ENCODE results near the gene ADD1. TPM values are rescaled to one million over a fixed set of nuclear protein-coding genes. Genes with fewer than 3 reads are reported as not detected.

Gene ADD1
- total and polyA plus RNA-seq, 2 of the 13 experiments (the other 11 are each of a cell fraction or from before 2014, with no cell fraction given), result 73.9 to 122 TPM

DNA sequence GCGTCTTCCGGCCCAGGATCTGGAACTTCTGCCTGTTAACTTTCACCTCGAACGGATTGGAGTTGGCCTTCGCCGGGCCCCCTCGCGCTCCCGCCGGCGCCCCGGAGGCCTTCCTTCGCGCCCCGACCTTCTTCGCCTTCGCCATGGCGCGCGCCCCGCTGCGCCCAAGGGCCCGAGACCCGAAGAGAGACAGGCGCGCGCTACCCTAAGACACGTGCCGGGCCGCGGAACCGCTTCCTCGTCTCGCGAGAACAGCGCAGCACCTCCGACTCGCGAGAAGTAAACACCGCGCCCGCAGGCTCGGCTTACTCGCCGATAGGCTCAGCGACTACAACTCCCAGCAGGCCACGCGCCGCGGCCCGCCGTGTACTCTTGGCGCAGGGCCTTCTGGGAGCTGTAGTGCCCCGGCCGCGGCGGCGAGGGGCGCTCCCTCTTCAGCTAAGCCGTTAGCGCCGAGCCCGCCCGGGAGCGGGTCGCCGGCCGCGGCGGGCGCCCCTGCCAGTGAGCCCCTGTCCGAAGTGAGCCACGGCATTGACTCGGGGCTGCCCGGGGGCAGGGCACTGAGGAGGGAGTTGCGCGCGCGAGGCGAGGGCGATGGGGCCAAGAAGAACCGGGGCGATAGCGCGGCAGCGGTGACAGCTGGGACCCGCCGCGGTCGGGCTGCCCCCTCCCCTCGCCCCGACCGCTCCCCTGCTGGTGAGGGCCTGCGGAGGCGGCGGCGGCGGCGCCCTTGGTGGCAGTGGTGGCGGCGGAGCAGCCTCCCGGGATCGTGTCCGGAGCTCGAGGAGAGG is 119.7 kb downstream of the ADD1 start, which contains the start of the genes GRK4 and NOP14 (continued):
- TF ChIP-seq, protein P1, sequence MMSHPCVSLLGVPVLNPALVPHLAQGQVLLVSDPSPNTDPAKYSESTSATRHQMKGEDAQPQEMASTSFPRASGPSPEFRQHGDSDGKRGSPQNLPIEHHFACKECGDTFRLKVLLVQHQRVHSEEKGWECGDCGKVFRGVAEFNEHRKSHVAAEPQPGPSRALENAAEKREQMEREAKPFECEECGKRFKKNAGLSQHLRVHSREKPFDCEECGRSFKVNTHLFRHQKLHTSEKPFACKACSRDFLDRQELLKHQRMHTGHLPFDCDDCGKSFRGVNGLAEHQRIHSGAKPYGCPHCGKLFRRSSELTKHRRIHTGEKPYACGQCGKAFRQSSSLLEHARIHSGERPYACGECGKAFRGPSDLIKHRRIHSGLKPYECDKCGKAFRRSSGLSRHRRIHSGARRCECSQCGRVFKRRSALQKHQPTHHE (CRISPR knock-in tag; IDR thresholded peaks at IDR 0.05; ENCODE audit: borderline replicate concordance), result peak; percentile 86; the same call in 1 of the 2 replicates
- TF ChIP-seq ZNF136 (CRISPR knock-in tag; IDR thresholded peaks at IDR 0.05; ENCODE audit: low read depth) (no peak), ZNF616 (CRISPR knock-in tag; IDR thresholded peaks at IDR 0.05; ENCODE audit: low read depth) (peak; percentile 96), PHF8 (CRISPR knock-in tag; IDR thresholded peaks at IDR 0.05) (peak; percentile 98), MZF1 (CRISPR knock-in tag; IDR thresholded peaks at IDR 0.05; ENCODE audit: borderline replicate concordance) (no peak), KDM5B (CRISPR knock-in tag; IDR thresholded peaks at IDR 0.05; ENCODE audit: borderline replicate concordance) (peak; percentile 98), ZNF891 (CRISPR knock-in tag; IDR thresholded peaks at IDR 0.05) (peak; percentile 93), MLLT10 (CRISPR knock-in tag; IDR thresholded peaks at IDR 0.05) (no peak), HMGA1 (CRISPR knock-in tag; conservative IDR thresholded peaks at IDR 0.05) (no peak), TRIM24 (CRISPR knock-in tag; IDR thresholded peaks at IDR 0.05) (0 out of 2 replicates have a peak, but pooled peaks have one; percentile 29), ATRX (CRISPR knock-in tag; IDR thresholded peaks at IDR 0.05; ENCODE audit: borderline replicate concordance) (no peak), ZNF549 (CRISPR knock-in tag; IDR thresholded peaks at IDR 0.05) (no peak), NR3C1 (CRISPR knock-in tag; IDR thresholded peaks at IDR 0.05) (no peak), SMAD1 (CRISPR knock-in tag; IDR thresholded peaks at IDR 0.05; ENCODE audit: borderline replicate concordance, low read depth) (peak; percentile 40; the same call in 1 of the 2 replicates), PBX2 (CRISPR knock-in tag; IDR thresholded peaks at IDR 0.05) (no peak)
- TF ChIP-seq, protein P2, sequence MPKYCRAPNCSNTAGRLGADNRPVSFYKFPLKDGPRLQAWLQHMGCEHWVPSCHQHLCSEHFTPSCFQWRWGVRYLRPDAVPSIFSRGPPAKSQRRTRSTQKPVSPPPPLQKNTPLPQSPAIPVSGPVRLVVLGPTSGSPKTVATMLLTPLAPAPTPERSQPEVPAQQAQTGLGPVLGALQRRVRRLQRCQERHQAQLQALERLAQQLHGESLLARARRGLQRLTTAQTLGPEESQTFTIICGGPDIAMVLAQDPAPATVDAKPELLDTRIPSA (CRISPR knock-in tag; IDR thresholded peaks at IDR 0.05; ENCODE audit: borderline replicate concordance), result 0 out of 2 replicates have a peak, but pooled peaks have one; percentile 86
- TF ChIP-seq, protein P3, sequence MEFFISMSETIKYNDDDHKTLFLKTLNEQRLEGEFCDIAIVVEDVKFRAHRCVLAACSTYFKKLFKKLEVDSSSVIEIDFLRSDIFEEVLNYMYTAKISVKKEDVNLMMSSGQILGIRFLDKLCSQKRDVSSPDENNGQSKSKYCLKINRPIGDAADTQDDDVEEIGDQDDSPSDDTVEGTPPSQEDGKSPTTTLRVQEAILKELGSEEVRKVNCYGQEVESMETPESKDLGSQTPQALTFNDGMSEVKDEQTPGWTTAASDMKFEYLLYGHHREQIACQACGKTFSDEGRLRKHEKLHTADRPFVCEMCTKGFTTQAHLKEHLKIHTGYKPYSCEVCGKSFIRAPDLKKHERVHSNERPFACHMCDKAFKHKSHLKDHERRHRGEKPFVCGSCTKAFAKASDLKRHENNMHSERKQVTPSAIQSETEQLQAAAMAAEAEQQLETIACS (CRISPR knock-in tag; IDR thresholded peaks at IDR 0.05), result peak; percentile 96
- TF ChIP-seq, protein P4, sequence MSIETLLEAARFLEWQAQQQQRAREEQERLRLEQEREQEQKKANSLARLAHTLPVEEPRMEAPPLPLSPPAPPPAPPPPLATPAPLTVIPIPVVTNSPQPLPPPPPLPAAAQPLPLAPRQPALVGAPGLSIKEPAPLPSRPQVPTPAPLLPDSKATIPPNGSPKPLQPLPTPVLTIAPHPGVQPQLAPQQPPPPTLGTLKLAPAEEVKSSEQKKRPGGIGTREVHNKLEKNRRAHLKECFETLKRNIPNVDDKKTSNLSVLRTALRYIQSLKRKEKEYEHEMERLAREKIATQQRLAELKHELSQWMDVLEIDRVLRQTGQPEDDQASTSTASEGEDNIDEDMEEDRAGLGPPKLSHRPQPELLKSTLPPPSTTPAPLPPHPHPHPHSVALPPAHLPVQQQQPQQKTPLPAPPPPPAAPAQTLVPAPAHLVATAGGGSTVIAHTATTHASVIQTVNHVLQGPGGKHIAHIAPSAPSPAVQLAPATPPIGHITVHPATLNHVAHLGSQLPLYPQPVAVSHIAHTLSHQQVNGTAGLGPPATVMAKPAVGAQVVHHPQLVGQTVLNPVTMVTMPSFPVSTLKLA (IDR thresholded peaks at IDR 0.05), result peak; percentile 91
- TF ChIP-seq, protein P5, sequence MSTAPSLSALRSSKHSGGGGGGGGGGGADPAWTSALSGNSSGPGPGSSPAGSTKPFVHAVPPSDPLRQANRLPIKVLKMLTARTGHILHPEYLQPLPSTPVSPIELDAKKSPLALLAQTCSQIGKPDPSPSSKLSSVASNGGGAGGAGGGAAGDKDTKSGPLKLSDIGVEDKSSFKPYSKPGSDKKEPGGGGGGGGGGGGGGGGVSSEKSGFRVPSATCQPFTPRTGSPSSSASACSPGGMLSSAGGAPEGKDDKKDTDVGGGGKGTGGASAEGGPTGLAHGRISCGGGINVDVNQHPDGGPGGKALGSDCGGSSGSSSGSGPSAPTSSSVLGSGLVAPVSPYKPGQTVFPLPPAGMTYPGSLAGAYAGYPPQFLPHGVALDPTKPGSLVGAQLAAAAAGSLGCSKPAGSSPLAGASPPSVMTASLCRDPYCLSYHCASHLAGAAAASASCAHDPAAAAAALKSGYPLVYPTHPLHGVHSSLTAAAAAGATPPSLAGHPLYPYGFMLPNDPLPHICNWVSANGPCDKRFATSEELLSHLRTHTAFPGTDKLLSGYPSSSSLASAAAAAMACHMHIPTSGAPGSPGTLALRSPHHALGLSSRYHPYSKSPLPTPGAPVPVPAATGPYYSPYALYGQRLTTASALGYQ (CRISPR knock-in tag; IDR thresholded peaks at IDR 0.05), result 0 out of 2 replicates have a peak, but pooled peaks have one; percentile 45
- TF ChIP-seq, protein P6, sequence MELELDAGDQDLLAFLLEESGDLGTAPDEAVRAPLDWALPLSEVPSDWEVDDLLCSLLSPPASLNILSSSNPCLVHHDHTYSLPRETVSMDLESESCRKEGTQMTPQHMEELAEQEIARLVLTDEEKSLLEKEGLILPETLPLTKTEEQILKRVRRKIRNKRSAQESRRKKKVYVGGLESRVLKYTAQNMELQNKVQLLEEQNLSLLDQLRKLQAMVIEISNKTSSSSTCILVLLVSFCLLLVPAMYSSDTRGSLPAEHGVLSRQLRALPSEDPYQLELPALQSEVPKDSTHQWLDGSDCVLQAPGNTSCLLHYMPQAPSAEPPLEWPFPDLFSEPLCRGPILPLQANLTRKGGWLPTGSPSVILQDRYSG (CRISPR knock-in tag; IDR thresholded peaks at IDR 0.05), result no peak; the same call in 1 of the 2 replicates
